Measurements from ENCODE around the gene MAMLD1. TPM values are rescaled to one million over a fixed set of nuclear protein-coding genes. Genes with fewer than 3 reads are reported as not detected.

The MAMLD1 gene
- total RNA-seq, 1 experiment from 2014 or later, result 0.48 TPM

GRCh38 chrX:150460781-150461180 lies 97.7 kb downstream of the MAMLD1 start:
- no peak overlapping the region for H2BK5ac ChIP-seq (ENCODE audit: insufficient read length, low read length)
- no peak overlapping the region for H3K27ac ChIP-seq (ENCODE audit: insufficient read length, low read depth, low read length)
- no peak overlapping the region for H3K9ac ChIP-seq (ENCODE audit: extremely low read depth, insufficient read length, low read length)
- no peak overlapping the region for H2AFZ ChIP-seq (ENCODE audit: low read length)
- H4K5ac ChIP-seq (ENCODE audit: insufficient read length, low read depth, low read length), result no peak overlapping the region
- WGBS (ENCODE audit: extremely low coverage, insufficient read length, low lambda C conversion rate), result no CpG with 5 or more reads among the region's 3 CpGs
- no peak overlapping the region for H2BK20ac ChIP-seq (ENCODE audit: low read depth, low read length, poor library complexity, severe bottlenecking)
- no peaks in the 10 kb centered on the region for H4K20me1 ChIP-seq (ENCODE audit: control insufficient read depth, insufficient read depth, insufficient read length)
- no peak overlapping the region for H2AK5ac ChIP-seq (ENCODE audit: insufficient read length, low read length)
- Mint-ChIP-seq H3K27ac (no peak overlapping the region), H3K4me1 (no peaks in the 10 kb centered on the region), H3K27me3 (ENCODE audit: low read depth) (no peaks in the 10 kb centered on the region; the same call in 1 of the 2 replicates), H3K9me3 (peaks cover 73 to 77% of the 10 kb centered on the region in 2 experiments), H3K36me3 (ENCODE audit: insufficient read depth in 1 of 3, low read depth in 3 of 3) (peaks cover 0 to 1% (median 0%) of the 10 kb centered on the region in 3 experiments; a peak in 2 of 7 replicates), H3K4me3 (no peak overlapping the region)
- no peaks in the 10 kb centered on the region for H3K4me1 ChIP-seq (ENCODE audit: insufficient read depth, low read length)
- no peak for DNase-seq
- H2BK15ac ChIP-seq (ENCODE audit: low read depth, low read length), result no peak overlapping the region
- H3K27me3 ChIP-seq (ENCODE audit: insufficient read depth, low read length), result no peaks in the 10 kb centered on the region
- no peak overlapping the region for H3T11ph ChIP-seq (ENCODE audit: low read length)
- H3K56ac ChIP-seq (ENCODE audit: insufficient read length, low read depth, low read length), result no peak overlapping the region
- H2BK120ac ChIP-seq (ENCODE audit: low read depth, low read length, poor library complexity, severe bottlenecking), result no peak overlapping the region
- no peaks in the 10 kb centered on the region for H3K79me1 ChIP-seq (ENCODE audit: insufficient read depth, low read depth, low read length, poor library complexity, severe bottlenecking)
- peaks cover 5% of the 10 kb centered on the region for H3K9me3 ChIP-seq (ENCODE audit: control insufficient read depth, low read depth, low read length)
- no peak overlapping the region for H4K91ac ChIP-seq (ENCODE audit: insufficient read length, low read depth, low read length)
- no peak overlapping the region for H3K23ac ChIP-seq (ENCODE audit: insufficient read length, low read depth, low read length)
- TF ChIP-seq CTCF (conservative IDR thresholded peaks at IDR 0.05), result no peak
- H4K8ac ChIP-seq (replicated peaks; ENCODE audit: insufficient read length, low read depth, low read length), result no peak overlapping the region
- H3K14ac ChIP-seq (ENCODE audit: insufficient read depth, low read length), result no peak overlapping the region
- H3K79me2 ChIP-seq (ENCODE audit: insufficient read depth, low read length), result no peaks in the 10 kb centered on the region
- no peak overlapping the region for H3K18ac ChIP-seq (ENCODE audit: insufficient read length, low read depth, low read length)
- no peak overlapping the region for H3K4me2 ChIP-seq (ENCODE audit: insufficient read depth, insufficient read length, low read length)
- no peaks in the 10 kb centered on the region for H3K23me2 ChIP-seq (ENCODE audit: insufficient read length, low read depth, low read length, poor library complexity, severe bottlenecking)
- H2BK12ac ChIP-seq (ENCODE audit: insufficient read length, low read depth, low read length), result no peak overlapping the region
- no peak overlapping the region for H3K4ac ChIP-seq (ENCODE audit: low read depth, low read length)
